HEK293 (cell line): Measurements from ENCODE around the gene MBLAC1.
A peak's percentile ranks its signal among the peaks of the same experiment; 100 is the strongest.

Experiments
- ATF2 ChIP-seq: fragments of 450-650 bp; formaldehyde crosslinking; IDR thresholded peaks from 2 replicates; pipeline ENCODE4 v1.5.1; 2016; ENCODE audit warnings: missing biosample characterization, missing genetic modification characterization, low read depth
- CTCF ChIP-seq: fragments of 450-650 bp; formaldehyde crosslinking; IDR thresholded peaks from 2 replicates; pipeline ENCODE4 v1.5.1; 2016; ENCODE audit warnings: missing biosample characterization, missing genetic modification characterization
- GFI1B ChIP-seq: fragments of 450-650 bp; formaldehyde crosslinking; IDR thresholded peaks from 2 replicates; pipeline ENCODE4 v1.5.1; 2016; ENCODE audit warnings: missing biosample characterization, missing genetic modification characterization
- KLF16 ChIP-seq: fragments of 450-650 bp; formaldehyde crosslinking; IDR thresholded peaks from 2 replicates; pipeline ENCODE4 v1.5.1; 2017; ENCODE audit warnings: missing biosample characterization, missing genetic modification characterization
- KLF8 ChIP-seq: fragments of 450-650 bp; formaldehyde crosslinking; IDR thresholded peaks from 2 replicates; pipeline ENCODE4 v1.5.1; 2016; ENCODE audit warnings: missing biosample characterization, missing genetic modification characterization
- OVOL3 ChIP-seq: fragments of 450-650 bp; formaldehyde crosslinking; IDR thresholded peaks from 2 replicates; pipeline ENCODE4 v1.5.1; 2016; ENCODE audit warnings: missing biosample characterization, missing genetic modification characterization
- PATZ1 ChIP-seq: fragments of 450-650 bp; formaldehyde crosslinking; IDR thresholded peaks from 2 replicates; pipeline ENCODE4 v1.5.1; 2016; ENCODE audit warnings: missing biosample characterization, missing genetic modification characterization
- RBAK ChIP-seq: fragments of 450-650 bp; formaldehyde crosslinking; IDR thresholded peaks from 2 replicates; pipeline ENCODE4 v1.5.1; 2016; ENCODE audit warnings: missing biosample characterization, missing genetic modification characterization
- SP3 ChIP-seq: fragments of 450-650 bp; formaldehyde crosslinking; IDR thresholded peaks from 2 replicates; pipeline ENCODE4 v1.5.1; 2016; ENCODE audit warnings: missing biosample characterization, missing genetic modification characterization
- ZBTB49 ChIP-seq: fragments of 450-650 bp; formaldehyde crosslinking; IDR thresholded peaks from 2 replicates; pipeline ENCODE4 v1.5.1; 2016; ENCODE audit warnings: missing biosample characterization, missing genetic modification characterization, low read depth
- ZNF10 ChIP-seq: fragments of 450-650 bp; formaldehyde crosslinking; IDR thresholded peaks from 2 replicates; pipeline ENCODE4 v1.5.1; 2017; ENCODE audit warnings: missing biosample characterization, missing genetic modification characterization
- ZNF121 ChIP-seq: fragments of 450-650 bp; formaldehyde crosslinking; IDR thresholded peaks from 2 replicates; pipeline ENCODE4 v1.5.1; 2016; ENCODE audit warnings: missing biosample characterization, missing genetic modification characterization
- ZNF16 ChIP-seq: fragments of 450-650 bp; formaldehyde crosslinking; IDR thresholded peaks from 2 replicates; pipeline ENCODE4 v1.5.1; 2016; ENCODE audit warnings: low read depth, missing biosample characterization, missing genetic modification characterization
- ZNF174 ChIP-seq: fragments of 450-650 bp; formaldehyde crosslinking; IDR thresholded peaks from 2 replicates; pipeline ENCODE4 v1.5.0; 2017; ENCODE audit warnings: missing biosample characterization, mild to moderate bottlenecking, missing genetic modification characterization
- ZNF292 ChIP-seq: fragments of 450-650 bp; formaldehyde crosslinking; IDR thresholded peaks from 2 replicates; pipeline ENCODE4 v1.5.1; 2016; ENCODE audit warnings: low read depth, missing biosample characterization, missing genetic modification characterization, borderline replicate concordance
- ZNF341 ChIP-seq: fragments of 450-650 bp; formaldehyde crosslinking; IDR thresholded peaks from 2 replicates; pipeline ENCODE4; 2016; ENCODE audit warnings: low read depth, missing biosample characterization, missing genetic modification characterization
- ZNF350 ChIP-seq: fragments of 450-650 bp; formaldehyde crosslinking; IDR thresholded peaks from 2 replicates; pipeline ENCODE4 v1.5.0; 2017; ENCODE audit warnings: missing biosample characterization, mild to moderate bottlenecking, missing genetic modification characterization
- ZNF362 ChIP-seq: fragments of 450-650 bp; formaldehyde crosslinking; IDR thresholded peaks from 2 replicates; pipeline ENCODE4 v1.5.1; 2016; ENCODE audit warnings: missing biosample characterization, missing genetic modification characterization
- ZNF37A ChIP-seq: fragments of 450-650 bp; IDR thresholded peaks from 2 replicates; pipeline ENCODE4 v1.5.1; 2018; ENCODE audit warnings: missing biosample characterization, missing genetic modification characterization
- ZNF501 ChIP-seq: fragments of 450-650 bp; formaldehyde crosslinking; IDR thresholded peaks from 2 replicates; pipeline ENCODE4 v1.5.1; 2016; ENCODE audit warnings: missing biosample characterization, missing genetic modification characterization
- ZNF521 ChIP-seq: fragments of 450-650 bp; formaldehyde crosslinking; IDR thresholded peaks from 2 replicates; pipeline ENCODE4 v1.5.1; 2017; ENCODE audit warnings: missing biosample characterization, mild to moderate bottlenecking, missing genetic modification characterization
- ZNF560 ChIP-seq: fragments of 450-650 bp; formaldehyde crosslinking; IDR thresholded peaks from 2 replicates; pipeline ENCODE4 v1.5.1; 2017; ENCODE audit warnings: missing biosample characterization, missing genetic modification characterization, borderline replicate concordance
- ZNF580 ChIP-seq: fragments of 450-650 bp; formaldehyde crosslinking; IDR thresholded peaks from 2 replicates; pipeline ENCODE4 v1.5.1; 2016; ENCODE audit warnings: missing biosample characterization, missing genetic modification characterization
- ZNF596 ChIP-seq: fragments of 450-650 bp; IDR thresholded peaks from 2 replicates; pipeline ENCODE4 v1.5.0; 2018; ENCODE audit warnings: missing biosample characterization, mild to moderate bottlenecking, missing genetic modification characterization, moderate library complexity
- ZNF626 ChIP-seq: fragments of 450-650 bp; sonication (Bioruptor Pico); formaldehyde crosslinking; IDR thresholded peaks from 2 replicates; pipeline ENCODE4 v1.5.1; 2018; ENCODE audit warnings: missing biosample characterization, missing genetic modification characterization, inconsistent platforms
- ZNF629 ChIP-seq: fragments of 450-650 bp; formaldehyde crosslinking; IDR thresholded peaks from 2 replicates; pipeline ENCODE4 v1.5.1; 2017; ENCODE audit warnings: missing biosample characterization, missing genetic modification characterization
- ZNF660 ChIP-seq: fragments of 450-650 bp; IDR thresholded peaks from 2 replicates; pipeline ENCODE4 v1.5.1; 2018; ENCODE audit warnings: missing biosample characterization, mild to moderate bottlenecking, missing genetic modification characterization
- ZNF692 ChIP-seq: fragments of 450-650 bp; formaldehyde crosslinking; IDR thresholded peaks from 2 replicates; pipeline ENCODE4 v1.5.1; 2016; ENCODE audit warnings: missing biosample characterization, missing genetic modification characterization
- ZNF777 ChIP-seq: fragments of 450-650 bp; formaldehyde crosslinking; IDR thresholded peaks from 2 replicates; pipeline ENCODE4 v1.5.1; 2017; ENCODE audit warnings: missing biosample characterization, missing genetic modification characterization, borderline replicate concordance
- ZSCAN16 ChIP-seq: fragments of 450-650 bp; formaldehyde crosslinking; IDR thresholded peaks from 2 replicates; pipeline ENCODE4 v1.5.1; 2016; ENCODE audit warnings: missing biosample characterization, missing genetic modification characterization

Gene MBLAC1

GRCh38 chr7:100157334-100158228, 30.8 kb downstream of the MBLAC1 start (continued):
- no peak for TF ChIP-seq ZNF501 (tag by site-specific recombination)
- no peak for TF ChIP-seq ZNF16
- TF ChIP-seq CTCF (tag by site-specific recombination), result peak; percentile 74
- no peak for TF ChIP-seq ZNF121
- TF ChIP-seq KLF8, result no peak; the same call in 1 of the 2 replicates
- TF ChIP-seq RBAK (tag by site-specific recombination), result no peak
- TF ChIP-seq SP3 (tag by site-specific recombination), result no peak
- TF ChIP-seq ZNF580 (tag by site-specific recombination), result no peak
- no peak for TF ChIP-seq ZNF10
- TF ChIP-seq ATF2 (tag by site-specific recombination), result peak; percentile 48
- peak; percentile 73 for TF ChIP-seq PATZ1 (tag by site-specific recombination)
- TF ChIP-seq GFI1B, result no peak
- no peak for TF ChIP-seq ZNF174 (tag by site-specific recombination)
- TF ChIP-seq ZNF660 (tag by site-specific recombination), result no peak
- TF ChIP-seq OVOL3 (tag by site-specific recombination), result no peak
- TF ChIP-seq ZNF362, result no peak
- TF ChIP-seq ZNF37A (tag by site-specific recombination), result no peak
- no peak for TF ChIP-seq ZNF560 (tag by site-specific recombination)
- TF ChIP-seq ZNF292, result no peak
- no peak for TF ChIP-seq ZNF692
- no peak for TF ChIP-seq ZNF629 (tag by site-specific recombination)
- TF ChIP-seq ZNF350 (tag by site-specific recombination), result no peak
- TF ChIP-seq ZNF596 (tag by site-specific recombination), result no peak
- no peak for TF ChIP-seq ZSCAN16 (tag by site-specific recombination)
- no peak for TF ChIP-seq KLF16 (tag by site-specific recombination)
- no peak for TF ChIP-seq ZNF626 (tag by site-specific recombination)
- no peak for TF ChIP-seq ZNF521 (tag by site-specific recombination)
- no peak for TF ChIP-seq ZBTB49 (tag by site-specific recombination)
- no peak for TF ChIP-seq ZNF341 (tag by site-specific recombination)
- no peak for TF ChIP-seq ZNF777 (tag by site-specific recombination)
